ENCODE results near the gene UQCR11.

DNA sequence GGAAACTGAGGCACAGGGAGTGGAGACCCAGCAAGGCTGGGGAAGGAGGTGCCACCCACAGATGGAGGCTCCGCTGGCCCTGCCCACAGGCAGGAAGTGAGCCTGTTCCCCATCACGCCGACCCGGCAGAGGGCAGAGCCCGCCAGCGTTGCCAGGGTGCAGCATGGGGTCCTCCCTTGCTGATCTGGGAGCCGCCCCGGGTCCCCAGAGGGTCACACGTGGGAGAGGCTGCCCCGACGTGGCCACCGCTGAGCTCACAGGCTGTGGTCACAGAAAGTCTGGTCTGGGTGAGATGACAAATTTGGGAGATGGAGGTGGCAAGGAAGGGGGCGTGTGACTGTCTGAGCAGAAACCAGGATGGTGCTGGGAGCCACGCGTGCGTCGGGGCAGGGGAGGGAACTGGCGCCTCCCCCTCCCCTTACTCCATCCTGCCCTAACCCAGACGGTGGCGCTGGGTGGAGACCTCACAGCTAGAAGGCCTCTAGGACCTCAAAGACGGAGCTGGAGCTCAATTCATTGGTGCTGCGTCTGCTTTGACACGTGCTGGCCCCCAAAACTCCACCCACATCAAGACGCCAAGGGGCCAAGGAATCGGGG lies 44.9 kb downstream of the UQCR11 start:
- TF ChIP-seq POLR2AphosphoS5 (IDR thresholded peaks at IDR 0.05) (no peak), POLR2A (IDR thresholded peaks at IDR 0.05) (no peak)
